Heart left ventricle (tissue), 13 donors: ENCODE data around the gene CFAP58.

Experiments
- POLR2A ChIP-seq, 2 donors: fragments of 450-650 bp; IDR thresholded peaks; one replicate each; pipeline ENCODE4 v1.6.1; 2017; ENCODE audit warnings: antibody characterized with exemption in 2 of 2, mild to moderate bottlenecking in 2 of 2, moderate library complexity in 2 of 2
- TF ChIP-seq, protein P1 (sequence below), 12 donors: fragments of 200-600 bp; sonication (generic) in 4 of 12; IDR thresholded peaks; one replicate each; pipeline versions ENCODE4 v1.5.0 to v1.8.0; 2018 to 2022; ENCODE audit warnings: antibody characterized with exemption in 12 of 12, mild to moderate bottlenecking in 5 of 12
- donor health status: ischemic (EF 13 %, LVEDD 7.1; RV severe dilation, severe dysfunction).
- donor health status: DM: no; HTN: yes; CAD: no.
- donor health status: DM: no; HTN: no; CAD: no.
- donor health status: ischemic (EF 25% LVEDD 6.9; RV normal size, moderate dysfunction).
- donor health status: ischemic (EF 25% LVEDD 5.7; RV mildly dilated, moderate dysfunction).
- donor health status: ischemic (EF 35%, LVEDD 5.7; RV mildly dilated, moderate dysfunction).
- donor health status: nonischemic (EF 11% LVEDD 7.7; RV severe dilation, severe dysfunction).
- donor health status: DM: yes; HTN: yes; CAD: no.
- donor health status: PGD.
- donor health status: ischemic (EF 29% LVEDD 5.4; RV normal size, mild dysfunction).
- donor health status: nonischemic (EF 23%, LVEDD 6.1; RV moderate dilation, normal function).

DNA sequence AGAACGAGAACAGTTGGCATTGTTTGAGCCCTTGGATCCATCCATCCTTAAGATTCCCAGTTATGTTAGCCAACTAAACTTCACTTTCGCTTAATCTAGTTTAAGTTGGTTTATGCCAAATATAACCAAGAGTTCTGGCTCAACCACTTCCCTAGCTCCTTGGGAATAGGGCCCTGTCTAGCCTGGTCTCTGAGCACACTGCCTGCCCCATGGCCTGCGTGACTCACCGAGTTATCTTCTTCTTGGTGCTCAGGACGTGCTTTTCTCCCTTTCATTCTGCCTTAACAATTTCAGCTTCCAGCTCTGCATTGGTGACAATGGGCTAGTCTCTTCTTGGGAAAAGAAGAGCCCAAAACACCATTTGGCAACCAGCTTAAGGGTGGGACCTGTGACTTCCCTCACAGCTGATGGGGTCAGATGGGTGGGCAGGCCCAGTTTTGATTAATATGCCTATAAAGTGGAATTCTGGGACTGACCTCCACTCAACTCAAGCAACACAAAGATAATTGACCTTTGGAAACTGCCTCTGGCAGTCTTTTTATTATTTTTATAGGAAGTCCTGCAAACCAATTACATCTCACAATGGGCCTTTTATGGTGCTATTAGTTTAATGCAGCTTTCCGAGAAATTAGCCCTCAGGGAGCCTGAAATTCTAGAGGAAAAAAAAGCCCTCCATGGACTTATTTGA is 126.4 kb downstream of the CFAP58 start:
- TF ChIP-seq, protein P1, sequence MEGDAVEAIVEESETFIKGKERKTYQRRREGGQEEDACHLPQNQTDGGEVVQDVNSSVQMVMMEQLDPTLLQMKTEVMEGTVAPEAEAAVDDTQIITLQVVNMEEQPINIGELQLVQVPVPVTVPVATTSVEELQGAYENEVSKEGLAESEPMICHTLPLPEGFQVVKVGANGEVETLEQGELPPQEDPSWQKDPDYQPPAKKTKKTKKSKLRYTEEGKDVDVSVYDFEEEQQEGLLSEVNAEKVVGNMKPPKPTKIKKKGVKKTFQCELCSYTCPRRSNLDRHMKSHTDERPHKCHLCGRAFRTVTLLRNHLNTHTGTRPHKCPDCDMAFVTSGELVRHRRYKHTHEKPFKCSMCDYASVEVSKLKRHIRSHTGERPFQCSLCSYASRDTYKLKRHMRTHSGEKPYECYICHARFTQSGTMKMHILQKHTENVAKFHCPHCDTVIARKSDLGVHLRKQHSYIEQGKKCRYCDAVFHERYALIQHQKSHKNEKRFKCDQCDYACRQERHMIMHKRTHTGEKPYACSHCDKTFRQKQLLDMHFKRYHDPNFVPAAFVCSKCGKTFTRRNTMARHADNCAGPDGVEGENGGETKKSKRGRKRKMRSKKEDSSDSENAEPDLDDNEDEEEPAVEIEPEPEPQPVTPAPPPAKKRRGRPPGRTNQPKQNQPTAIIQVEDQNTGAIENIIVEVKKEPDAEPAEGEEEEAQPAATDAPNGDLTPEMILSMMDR (IDR thresholded peaks at IDR 0.05) = no peak
- no peak for TF ChIP-seq POLR2A (IDR thresholded peaks at IDR 0.05)
